Measurements from ENCODE around the gene RBM23. TPM values are rescaled to one million over a fixed set of nuclear protein-coding genes. Genes with fewer than 3 reads are reported as not detected.

RBM23 gene
- total and polyA plus RNA-seq, 10 of the 15 experiments (the other 5 are each of a cell fraction or from before 2014, with no cell fraction given): 54.0 to 72.6 (median 61.3) TPM

- TF ChIP-seq, protein P1, sequence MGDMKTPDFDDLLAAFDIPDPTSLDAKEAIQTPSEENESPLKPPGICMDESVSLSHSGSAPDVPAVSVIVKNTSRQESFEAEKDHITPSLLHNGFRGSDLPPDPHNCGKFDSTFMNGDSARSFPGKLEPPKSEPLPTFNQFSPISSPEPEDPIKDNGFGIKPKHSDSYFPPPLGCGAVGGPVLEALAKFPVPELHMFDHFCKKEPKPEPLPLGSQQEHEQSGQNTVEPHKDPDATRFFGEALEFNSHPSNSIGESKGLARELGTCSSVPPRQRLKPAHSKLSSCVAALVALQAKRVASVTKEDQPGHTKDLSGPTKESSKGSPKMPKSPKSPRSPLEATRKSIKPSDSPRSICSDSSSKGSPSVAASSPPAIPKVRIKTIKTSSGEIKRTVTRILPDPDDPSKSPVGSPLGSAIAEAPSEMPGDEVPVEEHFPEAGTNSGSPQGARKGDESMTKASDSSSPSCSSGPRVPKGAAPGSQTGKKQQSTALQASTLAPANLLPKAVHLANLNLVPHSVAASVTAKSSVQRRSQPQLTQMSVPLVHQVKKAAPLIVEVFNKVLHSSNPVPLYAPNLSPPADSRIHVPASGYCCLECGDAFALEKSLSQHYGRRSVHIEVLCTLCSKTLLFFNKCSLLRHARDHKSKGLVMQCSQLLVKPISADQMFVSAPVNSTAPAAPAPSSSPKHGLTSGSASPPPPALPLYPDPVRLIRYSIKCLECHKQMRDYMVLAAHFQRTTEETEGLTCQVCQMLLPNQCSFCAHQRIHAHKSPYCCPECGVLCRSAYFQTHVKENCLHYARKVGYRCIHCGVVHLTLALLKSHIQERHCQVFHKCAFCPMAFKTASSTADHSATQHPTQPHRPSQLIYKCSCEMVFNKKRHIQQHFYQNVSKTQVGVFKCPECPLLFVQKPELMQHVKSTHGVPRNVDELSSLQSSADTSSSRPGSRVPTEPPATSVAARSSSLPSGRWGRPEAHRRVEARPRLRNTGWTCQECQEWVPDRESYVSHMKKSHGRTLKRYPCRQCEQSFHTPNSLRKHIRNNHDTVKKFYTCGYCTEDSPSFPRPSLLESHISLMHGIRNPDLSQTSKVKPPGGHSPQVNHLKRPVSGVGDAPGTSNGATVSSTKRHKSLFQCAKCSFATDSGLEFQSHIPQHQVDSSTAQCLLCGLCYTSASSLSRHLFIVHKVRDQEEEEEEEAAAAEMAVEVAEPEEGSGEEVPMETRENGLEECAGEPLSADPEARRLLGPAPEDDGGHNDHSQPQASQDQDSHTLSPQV (IDR thresholded peaks at IDR 0.05): peak; percentile 88
- TF ChIP-seq POLR2A (IDR thresholded peaks at IDR 0.05; ENCODE audit: low read depth, low read length) (peak; percentile 87), EP300 (IDR thresholded peaks at IDR 0.05; ENCODE audit: borderline replicate concordance in 1 of 2, control insufficient read depth in 1 of 2, low read depth in 2 of 2, low read length in 2 of 2) (no peak), YBX1 (IDR thresholded peaks at IDR 0.05) (no peak), MTA3 (IDR thresholded peaks at IDR 0.05; ENCODE audit: borderline replicate concordance, low read length) (no peak), BACH1 (IDR thresholded peaks at IDR 0.05; ENCODE audit: borderline replicate concordance) (no peak), POLR2AphosphoS2 (IDR thresholded peaks at IDR 0.05; ENCODE audit: low read depth, low read length) (peak; percentile 50; the same call in 1 of the 2 replicates), JUNB (IDR thresholded peaks at IDR 0.05) (no peak), ZNF622 (IDR thresholded peaks at IDR 0.05) (no peak), ZBED1 (IDR thresholded peaks at IDR 0.05; ENCODE audit: borderline replicate concordance) (no peak), IRF4 (IDR thresholded peaks at IDR 0.05; ENCODE audit: low read depth, low read length) (0 out of 2 replicates have a peak, but pooled peaks have one; percentile 14), PAX5 (IDR thresholded peaks at IDR 0.05; ENCODE audit: borderline replicate concordance, low read depth, low read length) (no peak), SUPT20H (IDR thresholded peaks at IDR 0.05; ENCODE audit: borderline replicate concordance, control insufficient read depth, low read depth, low read length) (no peak), ZNF217 (IDR thresholded peaks at IDR 0.05) (no peak), ELK1 (IDR thresholded peaks at IDR 0.05; ENCODE audit: low read depth, low read length) (no peak)
- TF ChIP-seq, protein P2, sequence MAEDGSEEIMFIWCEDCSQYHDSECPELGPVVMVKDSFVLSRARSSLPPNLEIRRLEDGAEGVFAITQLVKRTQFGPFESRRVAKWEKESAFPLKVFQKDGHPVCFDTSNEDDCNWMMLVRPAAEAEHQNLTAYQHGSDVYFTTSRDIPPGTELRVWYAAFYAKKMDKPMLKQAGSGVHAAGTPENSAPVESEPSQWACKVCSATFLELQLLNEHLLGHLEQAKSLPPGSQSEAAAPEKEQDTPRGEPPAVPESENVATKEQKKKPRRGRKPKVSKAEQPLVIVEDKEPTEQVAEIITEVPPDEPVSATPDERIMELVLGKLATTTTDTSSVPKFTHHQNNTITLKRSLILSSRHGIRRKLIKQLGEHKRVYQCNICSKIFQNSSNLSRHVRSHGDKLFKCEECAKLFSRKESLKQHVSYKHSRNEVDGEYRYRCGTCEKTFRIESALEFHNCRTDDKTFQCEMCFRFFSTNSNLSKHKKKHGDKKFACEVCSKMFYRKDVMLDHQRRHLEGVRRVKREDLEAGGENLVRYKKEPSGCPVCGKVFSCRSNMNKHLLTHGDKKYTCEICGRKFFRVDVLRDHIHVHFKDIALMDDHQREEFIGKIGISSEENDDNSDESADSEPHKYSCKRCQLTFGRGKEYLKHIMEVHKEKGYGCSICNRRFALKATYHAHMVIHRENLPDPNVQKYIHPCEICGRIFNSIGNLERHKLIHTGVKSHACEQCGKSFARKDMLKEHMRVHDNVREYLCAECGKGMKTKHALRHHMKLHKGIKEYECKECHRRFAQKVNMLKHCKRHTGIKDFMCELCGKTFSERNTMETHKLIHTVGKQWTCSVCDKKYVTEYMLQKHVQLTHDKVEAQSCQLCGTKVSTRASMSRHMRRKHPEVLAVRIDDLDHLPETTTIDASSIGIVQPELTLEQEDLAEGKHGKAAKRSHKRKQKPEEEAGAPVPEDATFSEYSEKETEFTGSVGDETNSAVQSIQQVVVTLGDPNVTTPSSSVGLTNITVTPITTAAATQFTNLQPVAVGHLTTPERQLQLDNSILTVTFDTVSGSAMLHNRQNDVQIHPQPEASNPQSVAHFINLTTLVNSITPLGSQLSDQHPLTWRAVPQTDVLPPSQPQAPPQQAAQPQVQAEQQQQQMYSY (CRISPR knock-in tag; IDR thresholded peaks at IDR 0.05): no peak
- TF ChIP-seq, protein P3, sequence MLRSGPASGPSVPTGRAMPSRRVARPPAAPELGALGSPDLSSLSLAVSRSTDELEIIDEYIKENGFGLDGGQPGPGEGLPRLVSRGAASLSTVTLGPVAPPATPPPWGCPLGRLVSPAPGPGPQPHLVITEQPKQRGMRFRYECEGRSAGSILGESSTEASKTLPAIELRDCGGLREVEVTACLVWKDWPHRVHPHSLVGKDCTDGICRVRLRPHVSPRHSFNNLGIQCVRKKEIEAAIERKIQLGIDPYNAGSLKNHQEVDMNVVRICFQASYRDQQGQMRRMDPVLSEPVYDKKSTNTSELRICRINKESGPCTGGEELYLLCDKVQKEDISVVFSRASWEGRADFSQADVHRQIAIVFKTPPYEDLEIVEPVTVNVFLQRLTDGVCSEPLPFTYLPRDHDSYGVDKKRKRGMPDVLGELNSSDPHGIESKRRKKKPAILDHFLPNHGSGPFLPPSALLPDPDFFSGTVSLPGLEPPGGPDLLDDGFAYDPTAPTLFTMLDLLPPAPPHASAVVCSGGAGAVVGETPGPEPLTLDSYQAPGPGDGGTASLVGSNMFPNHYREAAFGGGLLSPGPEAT (IDR thresholded peaks at IDR 0.05; ENCODE audit: low read depth): peak; percentile 71
- TF ChIP-seq, protein P4, sequence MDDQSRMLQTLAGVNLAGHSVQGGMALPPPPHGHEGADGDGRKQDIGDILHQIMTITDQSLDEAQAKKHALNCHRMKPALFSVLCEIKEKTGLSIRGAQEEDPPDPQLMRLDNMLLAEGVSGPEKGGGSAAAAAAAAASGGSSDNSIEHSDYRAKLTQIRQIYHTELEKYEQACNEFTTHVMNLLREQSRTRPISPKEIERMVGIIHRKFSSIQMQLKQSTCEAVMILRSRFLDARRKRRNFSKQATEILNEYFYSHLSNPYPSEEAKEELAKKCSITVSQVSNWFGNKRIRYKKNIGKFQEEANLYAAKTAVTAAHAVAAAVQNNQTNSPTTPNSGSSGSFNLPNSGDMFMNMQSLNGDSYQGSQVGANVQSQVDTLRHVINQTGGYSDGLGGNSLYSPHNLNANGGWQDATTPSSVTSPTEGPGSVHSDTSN (IDR thresholded peaks at IDR 0.05; ENCODE audit: insufficient replicate concordance, low read depth, low read length): peak; percentile 63
Observed at GRCh38 chr14:22918804-22919600, at the start of gene RBM23 (continued).

All from GM12878 (cell line).